ENCODE measurements around the gene NSD1. TPM values are rescaled to one million over a fixed set of nuclear protein-coding genes. Genes with fewer than 3 reads are reported as not detected.

Gene NSD1
- total and polyA plus RNA-seq, 2 of the 8 experiments (the other 6 are each of a cell fraction or from before 2014, with no cell fraction given) = 22.8 to 168 TPM

DNA sequence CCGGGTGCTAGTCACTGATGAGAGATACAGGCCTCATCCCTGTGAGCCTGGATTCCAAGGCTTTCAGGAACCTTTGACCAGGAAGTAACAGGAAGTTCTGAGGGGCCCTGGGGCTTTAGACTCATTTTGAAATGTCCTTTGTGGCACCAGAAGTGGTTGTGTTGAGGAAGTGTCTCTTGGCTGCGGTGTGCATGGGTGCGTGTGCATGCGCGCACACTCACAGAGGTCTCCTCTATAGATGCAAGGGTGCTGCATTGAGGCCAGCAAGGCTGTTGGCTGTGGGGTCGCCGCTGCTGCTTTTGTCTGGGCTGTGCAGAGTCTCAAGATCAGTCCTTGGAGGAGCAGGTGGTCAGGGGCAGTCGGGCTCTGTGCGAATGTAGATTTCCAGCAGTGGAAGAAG is 162.4 kb downstream of the NSD1 start:
- Histone ChIP-seq H2BK15ac (ENCODE audit: low read length) (no peak overlapping the region), H3K79me2 (ENCODE audit: control insufficient read depth in 1 of 2, insufficient read depth in 2 of 2, low read length in 2 of 2) (no peaks in the 10 kb centered on the region; a peak in 1 of 4 replicates), H4K91ac (replicated peaks; ENCODE audit: insufficient read length, low read length) (no peak overlapping the region), H2BK5ac (ENCODE audit: low read depth, low read length) (no peak overlapping the region), H3K4me2 (ENCODE audit: insufficient read depth in 1 of 2, low read depth in 2 of 2, low read length in 2 of 2) (no peak overlapping the region), H4K5ac (ENCODE audit: insufficient read length, low read depth, low read length) (no peak overlapping the region), H3K4me3 (ENCODE audit: extremely low read depth in 1 of 4, insufficient read depth in 2 of 4, low read depth in 3 of 4, low read length in 4 of 4) (no peak overlapping the region), H3K18ac (ENCODE audit: extremely low read depth, low read length) (no peak overlapping the region), H2BK20ac (ENCODE audit: low read length) (no peak overlapping the region), H2AFZ (ENCODE audit: low read length) (no peak overlapping the region), H3K4me1 (replicated peaks in 1 of 4; ENCODE audit: control insufficient read depth in 3 of 4, insufficient read depth in 4 of 4, low read length in 3 of 4) (peaks cover 0 to 5% (median 2%) of the 10 kb centered on the region in 4 experiments; a peak in 5 of 7 replicates), H3K36me3 (ENCODE audit: control insufficient read depth in 2 of 4, insufficient read depth in 4 of 4, low read length in 3 of 4) (peaks cover 39 to 58% (median 48%) of the 10 kb centered on the region in 4 experiments), H3K4ac (replicated peaks; ENCODE audit: insufficient read length, low read depth, low read length) (no peak overlapping the region), H3K79me1 (ENCODE audit: low read depth, low read length) (peaks cover 5% of the 10 kb centered on the region; the same call in 1 of the 2 replicates), H2BK12ac (ENCODE audit: low read depth, low read length) (no peak overlapping the region), H3K23ac (ENCODE audit: insufficient read length) (no peak overlapping the region), H4K20me1 (replicated peaks in 1 of 2; ENCODE audit: control insufficient read depth in 1 of 2, insufficient read depth in 2 of 2, low read length in 2 of 2) (peaks cover 10 to 19% of the 10 kb centered on the region in 2 experiments), H2BK120ac (replicated peaks; ENCODE audit: low read depth, low read length) (no peak overlapping the region), H3K56ac (replicated peaks; ENCODE audit: insufficient read length, low read depth, low read length) (no peak overlapping the region), H3K9me3 (ENCODE audit: insufficient read depth in 2 of 2, low read depth in 1 of 2, low read length in 1 of 2) (no peaks in the 10 kb centered on the region), H3K23me2 (ENCODE audit: low read depth, low read length) (no peaks in the 10 kb centered on the region), H3K9ac (replicated peaks in 1 of 4; ENCODE audit: extremely low read depth in 1 of 4, low read depth in 3 of 4, low read length in 3 of 4) (no peak overlapping the region), H3K27me3 (replicated peaks in 1 of 4; ENCODE audit: control insufficient read depth in 3 of 4, extremely low read depth in 1 of 4, insufficient read depth in 3 of 4, low read length in 3 of 4) (no peaks in the 10 kb centered on the region), H4K8ac (ENCODE audit: extremely low read depth, insufficient read depth, low read length) (no peak overlapping the region), H3K27ac (ENCODE audit: low read depth, low read length) (no peak overlapping the region), H2AK5ac (ENCODE audit: low read depth, low read length) (no peak overlapping the region), H3K14ac (ENCODE audit: insufficient read length) (no peak overlapping the region)
- TF ChIP-seq POLR2AphosphoS5 (IDR thresholded peaks at IDR 0.05; ENCODE audit: low read depth, low read length) = peak; percentile 33; the same call in 1 of the 2 replicates
- TF ChIP-seq TAF1 (IDR thresholded peaks at IDR 0.05; ENCODE audit: low read depth, low read length) = no peak
- TF ChIP-seq BACH1 (IDR thresholded peaks at IDR 0.05; ENCODE audit: low read length) = no peak
- TF ChIP-seq JUN (IDR thresholded peaks at IDR 0.05; ENCODE audit: low read depth, low read length) = no peak
- ChIA-PET POLR2A (ENCODE audit: partially characterized antibody) (interaction anchor here (1.1 to 12.1 kb wide), 3 partner anchors 8 to 160 kb away, joined by 4 to 111 read pairs (median 8); partner anchors contain the start of gene NSD1), CTCF (ENCODE audit: partially characterized antibody) (interaction anchor here (1.2 to 6.5 kb wide), 2 partner anchors 14 to 142 kb away, joined by 3 to 37 read pairs; no protein-coding TSS in a partner anchor)
- FAIRE-seq (no peak), DNase-seq (ENCODE audit: low read depth in 1 of 2, low spot score in 2 of 2) (no peak)
- 93% methylated on average over 9 of the region's 9 CpGs; no CpG with 5 or more reads in 1 of the 2 experiments for WGBS, 2 experiments (ENCODE audit: extremely low coverage in 1 of 2, insufficient coverage in 1 of 2, insufficient read length in 1 of 2, insufficient replicate concordance in 2 of 2, low coverage in 1 of 2, low lambda C conversion rate in 2 of 2, missing lambda C conversion rate in 1 of 2)
